HG03520 (cell line): ENCODE data around the gene SKIDA1.

Source experiments
- ATAC-seq: cut with Tn5 transposase; IDR thresholded peaks from one replicate; pipeline ENCODE4 v1.9.1; 2021; ENCODE audit warnings: mild to moderate bottlenecking, moderate library complexity; ENCODE audit not compliant: unreplicated experiment

The SKIDA1 gene

GRCh38 chr10:21502348-21502740, 23.1 kb downstream of the SKIDA1 start:
- ATAC-seq = no peak

- ATAC-seq = no peak
These were observed 23.6 kb downstream of the SKIDA1 start for GRCh38 chr10:21501731-21502347.

GRCh38 chr10:21501091-21501490, 24.4 kb downstream of the SKIDA1 start:
- no peak for ATAC-seq

GRCh38 chr10:21500578-21500910, 24.9 kb downstream of the SKIDA1 start:
- no peak for ATAC-seq

GRCh38 chr10:21499701-21500577, 25.5 kb downstream of the SKIDA1 start:
- no peak for ATAC-seq

GRCh38 chr10:21498986-21499385, 26.5 kb downstream of the SKIDA1 start:
- no peak for ATAC-seq

- ATAC-seq = no peak
These were observed 27.1 kb downstream of the SKIDA1 start for GRCh38 chr10:21498377-21498776.

- no peak for ATAC-seq
These were observed 28.2 kb downstream of the SKIDA1 start for GRCh38 chr10:21497177-21497807.

GRCh38 chr10:21496343-21497176, 28.9 kb downstream of the SKIDA1 start:
- ATAC-seq = peak; percentile 45

- peak; percentile 71 for ATAC-seq
These were observed 29.6 kb downstream of the SKIDA1 start for GRCh38 chr10:21495752-21496342.

- ATAC-seq = no peak
These were observed 30.3 kb downstream of the SKIDA1 start for GRCh38 chr10:21495002-21495751.

GRCh38 chr10:21494191-21495001, 31.1 kb downstream of the SKIDA1 start:
- ATAC-seq = no peak

GRCh38 chr10:21493784-21494183, 31.7 kb downstream of the SKIDA1 start:
- no peak for ATAC-seq

GRCh38 chr10:21492421-21492820, 33.1 kb downstream of the SKIDA1 start:
- ATAC-seq = no peak

- ATAC-seq = no peak
These were observed 34.8 kb downstream of the SKIDA1 start for GRCh38 chr10:21490711-21491105.

GRCh38 chr10:21490028-21490710, 35.3 kb downstream of the SKIDA1 start:
- ATAC-seq = no peak

- ATAC-seq = no peak
These were observed 36.5 kb downstream of the SKIDA1 start for GRCh38 chr10:21488957-21489446.

- no peak for ATAC-seq
These were observed 37.1 kb downstream of the SKIDA1 start for GRCh38 chr10:21488246-21488956.
